Activated effector memory CD4-positive, alpha-beta T cell treated with anti-CD3 and anti-CD28 coated beads, Interleukin-2, amount 50 U/mL, for 16 hours (primary cell): Measurements from ENCODE around the gene SYS1.

ENCODE experiments used
- DNase-seq: peaks from one replicate; pipeline ENCODE4 v3.0.0-alpha.2; 2020

Gene SYS1

DNA sequence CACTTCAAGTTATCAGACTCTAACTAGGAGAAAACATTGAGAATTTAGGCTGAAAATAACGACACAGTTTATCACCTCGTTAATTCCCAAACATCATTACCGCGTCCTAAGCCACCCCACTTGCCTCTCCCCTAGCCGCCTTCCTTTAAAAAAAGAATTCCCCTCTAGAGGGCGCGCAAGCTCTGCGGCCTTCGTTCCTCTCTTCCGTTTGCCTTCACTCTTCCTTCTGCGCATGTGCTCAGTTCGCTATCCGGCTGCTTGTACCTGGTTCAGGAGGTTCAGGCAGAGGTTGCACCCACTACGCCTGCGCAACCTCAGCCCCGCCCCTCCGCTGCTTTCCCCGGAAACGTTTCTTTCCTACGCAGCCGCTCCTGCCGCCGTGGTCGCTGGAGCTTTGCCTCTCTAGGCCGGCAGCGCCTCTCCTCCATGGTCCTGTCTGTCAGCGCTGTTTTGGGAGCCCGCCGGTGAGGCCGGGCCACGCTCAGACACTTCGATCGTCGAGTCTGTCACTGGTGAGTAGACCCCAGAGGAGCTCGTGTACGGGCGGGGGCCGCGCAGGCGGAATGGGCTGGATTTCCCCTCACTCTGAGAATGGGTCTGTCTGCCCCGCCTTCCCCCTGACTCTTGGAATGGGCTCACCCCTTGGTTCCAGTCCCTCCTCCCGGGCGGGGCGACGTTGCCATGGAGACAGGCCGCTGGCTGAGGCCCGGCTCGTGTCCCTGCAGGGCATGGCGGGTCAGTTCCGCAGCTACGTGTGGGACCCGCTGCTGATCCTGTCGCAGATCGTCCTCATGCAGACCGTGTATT, at the start of gene SYS1:
Gene SYS1 (plus strand): TSS at position 353 of the 807 bp plus-strand sequence. CDS start 376 bp downstream, at position 729.
- peak; percentile 99 for DNase-seq

DNA sequence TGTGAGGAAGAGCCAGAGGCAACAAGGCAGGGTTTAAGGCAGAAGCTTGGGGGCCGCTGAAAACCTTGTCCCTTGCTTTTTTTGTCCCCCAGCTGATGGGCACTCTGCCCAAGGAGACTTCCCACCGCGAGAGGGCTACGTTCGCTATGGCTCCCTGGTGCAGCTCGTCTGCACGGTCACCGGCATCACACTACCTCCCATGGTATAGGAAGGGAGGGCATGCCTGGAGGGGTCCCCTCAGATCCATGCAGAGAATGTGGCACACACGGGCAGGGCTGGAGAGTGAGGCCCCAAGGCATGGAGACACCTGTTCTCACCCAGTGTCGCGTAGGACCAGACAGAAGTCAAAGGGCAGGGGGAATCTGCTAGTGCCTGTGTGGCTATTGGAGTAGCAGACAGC, 49.0 kb upstream of the SYS1 start:
- no peak for DNase-seq

DNA sequence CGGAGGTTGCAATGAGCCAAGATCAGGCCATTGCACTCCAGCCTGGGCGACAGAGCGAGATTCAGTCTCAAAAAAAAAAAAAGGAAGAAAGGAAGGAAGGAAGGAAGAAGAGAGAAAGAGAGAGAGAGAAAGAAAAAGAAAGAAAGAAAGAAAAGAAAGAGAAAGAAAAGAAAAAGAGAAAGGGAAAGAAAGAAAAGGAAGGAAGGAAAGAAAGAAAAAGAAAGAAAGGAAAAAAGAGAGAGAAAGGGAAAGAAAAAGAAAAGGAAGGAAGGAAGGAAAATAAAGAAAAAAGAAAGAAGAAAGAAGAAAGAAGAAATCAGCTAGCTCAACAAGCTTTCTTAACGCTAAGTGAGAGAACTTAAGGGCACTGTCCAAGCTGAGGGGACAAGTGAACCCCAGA, 47.3 kb upstream of the SYS1 start:
- no peak for DNase-seq

DNA sequence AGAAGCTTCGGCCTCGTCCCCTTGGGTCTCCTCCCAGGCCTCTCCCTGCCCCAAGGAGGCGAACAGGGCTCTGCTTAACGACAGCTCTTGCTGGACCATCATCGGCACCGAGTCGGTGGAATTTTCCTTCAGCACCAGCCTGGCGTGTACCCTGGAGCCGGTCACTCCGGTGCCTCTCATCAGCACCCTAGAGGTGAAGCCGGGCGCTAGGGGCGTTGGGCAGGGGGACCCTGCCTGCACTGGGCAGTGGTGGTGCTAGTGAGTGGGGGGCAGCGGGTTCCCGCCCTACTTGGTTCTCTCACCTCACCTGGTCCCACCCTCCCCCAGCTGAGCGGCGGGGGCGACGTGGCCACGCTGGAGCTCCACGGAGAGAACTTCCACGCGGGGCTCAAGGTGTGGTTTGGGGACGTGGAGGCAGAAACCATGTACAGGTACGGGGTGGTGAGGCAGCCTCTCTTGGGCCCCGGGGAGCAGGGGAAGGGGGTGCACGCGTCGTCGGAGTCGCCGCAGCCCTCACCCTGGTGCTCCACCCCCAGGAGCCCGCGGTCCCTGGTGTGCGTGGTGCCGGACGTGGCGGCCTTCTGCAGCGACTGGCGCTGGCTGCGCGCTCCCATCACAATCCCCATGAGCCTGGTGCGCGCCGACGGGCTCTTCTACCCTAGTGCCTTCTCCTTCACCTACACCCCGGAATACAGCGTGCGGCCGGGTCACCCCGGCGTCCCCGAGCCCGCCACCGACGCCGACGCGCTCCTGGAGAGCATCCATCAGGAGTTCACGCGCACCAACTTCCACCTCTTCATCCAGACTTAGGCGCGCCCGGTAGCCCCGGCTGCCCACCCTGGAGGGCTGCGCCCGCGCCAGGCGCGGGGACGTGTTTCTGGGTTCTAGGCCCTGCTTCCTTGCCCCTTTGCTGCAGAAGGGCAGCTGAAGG, 46.5 kb upstream of the SYS1 start:
- DNase-seq = no peak

GRCh38 chr20:45317826-45318225, 45.1 kb upstream of the SYS1 start:
- DNase-seq = no peak

- DNase-seq = no peak
These were observed 44.5 kb upstream of the SYS1 start for GRCh38 chr20:45318386-45318939.

GRCh38 chr20:45318948-45319347, 44.0 kb upstream of the SYS1 start:
- no peak for DNase-seq

DNA sequence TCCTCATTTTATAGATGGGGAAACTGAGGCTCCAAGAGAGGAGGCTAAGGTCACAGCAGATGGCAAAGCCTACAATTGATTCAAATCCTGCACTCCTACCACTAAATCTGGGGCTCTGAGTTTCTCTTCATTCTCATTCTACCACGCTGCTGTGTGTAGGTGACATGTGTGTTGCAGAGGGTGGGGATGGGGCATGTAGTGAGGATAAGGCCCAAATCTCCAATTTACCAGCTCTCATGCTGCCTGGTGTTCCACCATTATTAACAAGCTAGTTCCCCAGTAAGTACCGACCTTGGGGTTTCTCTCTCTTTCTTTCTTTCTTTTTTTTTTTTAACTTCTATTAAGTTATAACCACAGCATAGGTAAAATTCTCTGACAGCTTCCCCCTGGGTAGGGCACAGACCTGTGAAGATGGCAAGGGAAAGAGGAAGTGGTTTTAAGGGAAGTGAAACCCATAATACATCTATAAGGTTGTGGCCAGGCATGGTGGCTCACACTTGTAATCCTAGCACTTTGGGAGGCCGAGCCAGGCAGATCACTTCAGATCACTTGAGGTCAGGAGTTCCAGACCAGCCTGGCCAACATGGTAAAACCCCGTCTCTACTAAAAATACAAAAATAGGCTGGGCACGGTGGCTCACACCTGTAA, 41.9 kb upstream of the SYS1 start:
- no peak for DNase-seq

- no peak for DNase-seq
These were observed 40.0 kb upstream of the SYS1 start for GRCh38 chr20:45322952-45323383.

DNA sequence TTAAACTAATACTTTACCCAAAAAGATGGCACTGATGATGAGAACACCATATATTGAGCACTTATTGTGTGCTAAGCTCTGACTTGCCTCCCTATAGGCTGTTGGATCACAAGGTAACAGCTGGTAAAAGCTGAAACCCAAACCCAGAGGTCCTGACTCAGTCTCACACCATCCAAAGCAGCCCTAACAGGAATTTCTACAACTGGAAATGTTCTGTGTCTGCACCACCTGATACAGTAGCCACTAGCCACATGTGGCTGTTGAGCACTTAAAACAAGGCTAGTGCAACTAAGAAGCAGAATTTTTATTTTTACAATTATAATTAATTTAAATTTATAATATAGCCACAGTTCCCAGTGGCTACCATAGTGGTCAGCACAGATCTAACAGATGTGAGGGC, 39.2 kb upstream of the SYS1 start:
- no peak for DNase-seq

- no peak for DNase-seq
These were observed 37.6 kb upstream of the SYS1 start for GRCh38 chr20:45325371-45325770.

GRCh38 chr20:45328451-45328850, 34.5 kb upstream of the SYS1 start:
- no peak for DNase-seq

DNA sequence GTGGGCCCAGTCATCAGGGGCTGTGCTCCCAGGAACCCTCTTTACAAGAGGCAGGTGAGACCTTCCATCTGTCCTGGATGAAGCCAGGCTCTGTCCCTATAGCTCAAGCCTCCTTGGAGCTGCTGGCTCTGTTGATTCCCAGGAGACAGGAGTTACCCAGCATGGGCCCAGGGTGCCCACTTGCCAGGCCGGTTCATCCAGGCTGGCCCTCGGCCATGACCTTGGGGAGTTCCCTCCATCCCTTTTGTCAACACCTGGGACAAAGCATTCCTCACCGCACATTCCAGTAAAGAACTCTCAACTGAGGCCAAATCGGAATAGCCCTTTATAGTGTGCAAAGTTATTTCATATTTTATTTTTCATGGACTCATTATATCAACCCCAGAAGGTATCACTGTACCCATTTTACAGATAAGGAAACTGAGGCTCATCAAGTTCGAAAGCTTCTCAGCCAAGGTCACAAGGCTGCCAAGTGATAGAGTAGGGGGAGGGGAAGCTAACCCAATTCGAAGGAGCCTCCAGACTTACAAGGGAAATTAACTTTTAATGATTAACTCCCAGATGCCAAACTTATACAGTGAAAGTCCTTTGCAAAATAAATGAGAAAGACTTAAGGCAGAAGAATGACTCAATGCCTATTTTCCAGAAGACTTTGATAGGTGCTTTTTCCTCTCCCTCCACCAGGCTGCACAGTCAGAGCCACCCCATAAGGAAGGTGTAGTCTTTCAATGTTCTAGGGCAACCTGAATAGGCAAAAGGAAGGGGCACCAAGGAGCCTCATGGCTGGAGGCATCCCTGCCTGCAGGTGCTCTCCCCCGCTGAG, 33.2 kb upstream of the SYS1 start:
- DNase-seq = no peak

DNA sequence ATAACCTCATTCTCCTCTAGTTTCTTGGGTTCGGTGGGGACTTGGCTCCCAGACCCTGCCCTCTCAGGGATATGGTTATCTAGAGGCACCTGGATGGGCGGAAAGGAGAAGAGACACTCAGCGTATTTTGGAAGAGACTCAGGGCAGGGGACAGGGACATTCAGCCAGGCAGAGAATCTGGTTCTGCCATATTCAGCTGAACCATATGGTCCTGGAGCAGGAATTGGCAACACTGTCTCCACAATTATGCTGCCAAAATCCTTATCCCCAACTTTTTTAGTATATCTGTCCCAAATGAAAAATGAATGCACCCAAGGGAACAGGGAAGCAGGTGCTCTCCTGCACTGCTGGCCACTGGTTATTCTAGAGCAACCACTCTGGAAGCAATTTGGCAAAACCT, 32.5 kb upstream of the SYS1 start:
- no peak for DNase-seq

GRCh38 chr20:45336530-45337366, 26.2 kb upstream of the SYS1 start:
- DNase-seq = no peak

DNA sequence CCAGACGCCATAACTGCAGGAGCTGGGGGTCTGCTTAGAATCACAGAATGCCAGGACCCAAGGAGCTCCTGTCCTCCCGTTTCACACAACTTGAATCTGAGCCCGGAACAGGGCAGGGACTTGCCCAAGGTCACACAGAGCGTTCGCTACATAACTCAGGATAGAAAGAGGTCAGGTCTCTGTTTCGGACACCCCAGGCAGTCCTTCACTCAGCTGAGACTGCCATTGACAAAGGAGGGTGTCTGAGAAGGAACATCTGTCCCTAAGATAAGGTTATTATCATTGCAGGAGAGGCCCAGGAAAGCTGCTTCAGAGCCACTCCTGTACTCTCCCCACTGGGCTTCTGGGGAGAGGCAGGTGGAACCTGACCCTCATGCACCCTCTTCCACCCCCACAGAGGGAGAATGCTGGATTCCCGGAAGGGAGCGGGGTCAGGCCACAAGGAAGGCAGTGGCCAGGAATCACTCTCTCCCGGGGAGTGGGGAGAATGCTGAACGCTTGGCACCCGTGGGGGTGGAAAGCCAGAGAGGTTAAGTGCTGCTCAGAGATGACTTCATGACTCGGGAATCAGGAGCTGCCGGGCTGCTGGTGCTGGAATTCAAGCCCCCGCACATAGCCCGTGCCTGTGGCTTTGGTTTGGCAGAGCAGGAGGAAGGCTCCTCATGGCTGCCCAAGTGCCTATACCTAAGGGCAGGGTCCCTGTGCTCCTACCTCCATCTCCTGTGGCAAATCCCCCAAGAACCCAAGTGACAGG, 25.4 kb upstream of the SYS1 start:
- no peak for DNase-seq

- DNase-seq = no peak
These were observed 24.6 kb upstream of the SYS1 start for GRCh38 chr20:45338121-45339030.

DNA sequence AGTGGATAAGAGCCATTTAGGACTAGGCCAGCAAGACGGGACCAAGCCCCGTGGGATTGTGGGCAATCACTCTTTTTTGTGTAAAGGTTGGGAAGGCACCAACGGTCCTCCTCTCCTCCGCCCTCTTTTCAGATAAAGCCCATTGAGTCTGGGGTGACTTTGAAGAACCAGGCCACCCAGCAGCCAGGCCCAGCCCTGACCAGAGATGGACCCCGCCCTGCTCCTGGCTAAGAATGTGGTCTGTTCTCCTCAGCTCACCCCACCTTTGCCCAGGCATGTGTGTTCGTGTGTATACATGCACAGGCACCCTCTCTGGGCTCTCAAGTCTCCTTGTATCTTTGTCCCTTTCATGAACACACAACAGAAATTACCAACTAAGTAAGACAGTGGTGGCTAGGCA, 23.9 kb upstream of the SYS1 start:
- DNase-seq = no peak

DNA sequence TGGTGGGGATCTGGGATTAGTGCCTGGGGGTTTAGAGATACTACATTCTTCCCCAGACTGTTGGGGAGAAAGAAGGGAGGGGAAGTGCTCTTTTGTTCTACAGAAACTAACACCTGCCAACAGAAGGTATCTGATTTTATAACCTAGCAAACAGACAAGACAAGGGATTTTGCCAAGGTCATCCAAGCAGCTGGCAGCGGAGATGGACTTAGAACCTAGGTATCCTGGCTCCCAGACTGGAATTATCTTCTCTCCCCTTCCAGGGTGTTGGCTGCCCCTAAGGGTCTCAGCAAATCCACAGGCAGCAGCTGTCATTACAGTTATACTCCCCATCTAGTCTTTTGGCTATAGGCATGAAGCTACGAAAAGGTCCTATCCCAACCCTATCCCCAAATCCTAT, 23.2 kb upstream of the SYS1 start:
- no peak for DNase-seq
